Activated naive CD4-positive, alpha-beta T cell treated with anti-CD3 and anti-CD28 coated beads, Interleukin-2, amount 10 ng/mL, durations not matched to agents 7 days and 5 days (primary cell): ENCODE measurements around the gene IFT25.
A peak's percentile ranks its signal among the peaks of the same experiment; 100 is the strongest.

Experiments used
- CTCF ChIA-PET: fragments of 350-600 bp; sonication (Branson Sonifier 250); formaldehyde crosslinking; loops from one replicate; lab custom pipeline; 2021; ENCODE audit warnings: antibody characterized with exemption; lab: Charles Lee
- DNase-seq: peaks from one replicate; pipeline ENCODE4 v3.0.0-alpha.2; 2020
- H3K27ac Mint-ChIP-seq: one replicate; pipeline ENCODE4 v1.8.0; 2021; ENCODE audit warnings: mild to moderate bottlenecking, moderate library complexity, mixed read lengths
- H3K27me3 Mint-ChIP-seq: one replicate; pipeline ENCODE4 v1.8.0; 2021; ENCODE audit warnings: mild to moderate bottlenecking, mixed read lengths
- H3K36me3 Mint-ChIP-seq: one replicate; pipeline ENCODE4 v1.8.0; 2021; ENCODE audit warnings: mixed read lengths
- H3K4me1 Mint-ChIP-seq: one replicate; pipeline ENCODE4 v1.8.0; 2021; ENCODE audit warnings: mixed read lengths
- H3K4me3 Mint-ChIP-seq: one replicate; pipeline ENCODE4 v1.8.0; 2021; ENCODE audit warnings: mild to moderate bottlenecking, moderate library complexity, mixed read lengths
- H3K9me3 Mint-ChIP-seq: one replicate; pipeline ENCODE4 v1.8.0; 2021; ENCODE audit warnings: mixed read lengths

Gene IFT25

DNA sequence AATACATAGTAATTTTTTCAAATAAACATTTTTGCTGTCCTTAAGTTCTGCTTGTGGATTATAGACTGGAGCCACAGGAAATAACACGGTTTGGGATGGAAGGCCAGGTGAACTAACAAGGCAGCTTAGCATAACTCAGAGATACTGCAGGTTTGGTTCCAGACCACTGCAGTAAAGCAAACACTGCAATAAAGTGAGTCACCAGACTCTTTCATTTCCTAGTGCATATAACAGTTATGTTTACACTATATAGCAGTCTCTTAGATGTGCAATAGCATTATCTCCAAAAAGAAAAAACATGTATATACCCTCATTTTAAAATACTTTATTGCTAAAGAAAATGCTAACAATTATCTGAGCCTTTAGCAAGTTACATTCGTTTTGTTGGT lies 22.6 kb upstream of the IFT25 start:
- no peak for DNase-seq
- Mint-ChIP-seq H3K4me3 (no peak overlapping the region), H3K27me3 (no peaks in the 10 kb centered on the region), H3K27ac (no peak overlapping the region), H3K4me1 (peaks cover 2% of the 10 kb centered on the region), H3K36me3 (peaks cover 34% of the 10 kb centered on the region), H3K9me3 (no peaks in the 10 kb centered on the region)
- CTCF ChIA-PET, result interaction anchor here (1.9 kb wide), 1 partner anchor 114 kb away, joined by 5 read pairs; no protein-coding TSS in a partner anchor

DNA sequence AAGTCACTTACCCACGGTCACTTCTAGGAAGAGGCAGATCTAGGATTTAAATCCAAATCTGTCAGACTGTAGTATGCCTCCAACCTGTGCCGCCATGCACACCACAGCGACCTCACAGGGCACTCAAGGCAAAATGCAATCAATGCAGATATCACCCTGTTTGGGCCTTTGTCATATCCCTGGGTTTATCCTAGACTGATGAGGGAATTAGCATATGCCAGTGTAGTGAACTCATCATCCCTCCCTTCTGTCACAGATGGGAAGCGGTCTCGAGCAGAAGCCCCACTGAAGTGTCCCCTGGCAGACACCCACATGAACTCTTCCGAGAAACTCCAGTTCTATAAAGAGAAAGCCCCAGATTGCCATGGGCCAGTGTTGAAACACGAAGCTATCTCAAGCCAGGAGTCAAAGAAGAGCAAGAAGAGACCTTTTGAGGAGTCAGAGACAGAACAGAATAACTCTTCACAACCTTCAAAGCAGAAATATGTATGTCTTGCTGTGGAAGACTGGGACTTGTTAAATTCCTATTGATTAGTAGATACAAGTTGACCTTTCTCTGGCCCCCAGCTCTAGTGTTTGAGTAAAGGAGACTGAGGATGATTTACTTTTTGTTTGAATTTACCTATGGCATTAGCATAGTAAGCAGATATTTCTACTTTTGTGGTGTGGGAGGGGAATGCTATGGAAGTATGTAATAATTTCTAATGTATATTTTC lies 22.1 kb upstream of the IFT25 start:
- CTCF ChIA-PET, result interaction anchor here (1.9 kb wide), 1 partner anchor 114 kb away, joined by 5 read pairs; no protein-coding TSS in a partner anchor
- Mint-ChIP-seq H3K27me3 (no peaks in the 10 kb centered on the region), H3K36me3 (peaks cover 36% of the 10 kb centered on the region), H3K9me3 (no peaks in the 10 kb centered on the region), H3K4me1 (peaks cover 2% of the 10 kb centered on the region), H3K4me3 (no peak overlapping the region), H3K27ac (no peak overlapping the region)
- DNase-seq, result no peak

DNA sequence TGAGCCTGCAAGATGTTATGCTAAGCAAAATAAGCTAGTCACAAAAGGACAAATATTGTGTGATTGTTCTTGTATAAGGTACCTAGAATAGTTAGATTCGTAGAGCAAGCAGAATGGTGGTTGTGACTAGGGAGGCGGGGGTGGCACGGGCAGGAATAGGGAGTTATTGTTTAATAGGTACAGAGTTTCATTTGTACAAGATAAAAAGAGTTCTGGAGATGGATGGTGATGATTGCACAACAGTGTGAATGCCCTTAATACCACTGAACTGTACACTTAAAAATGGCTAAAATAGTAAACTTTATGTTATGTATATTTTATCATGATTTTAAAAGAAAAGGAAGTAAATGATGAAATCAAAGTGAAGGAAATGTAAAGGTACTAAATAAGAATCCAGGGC lies 21.3 kb upstream of the IFT25 start:
- H3K27me3 Mint-ChIP-seq, result no peaks in the 10 kb centered on the region
- H3K27ac Mint-ChIP-seq, result no peak overlapping the region
- CTCF ChIA-PET, result interaction anchor here (0.9 to 2.5 kb wide), 3 partner anchors 88 to 106 kb away, joined by 3 to 7 read pairs (median 3); no protein-coding TSS in a partner anchor
- peaks cover 43% of the 10 kb centered on the region for H3K36me3 Mint-ChIP-seq
- no peak for DNase-seq
- H3K9me3 Mint-ChIP-seq, result no peaks in the 10 kb centered on the region
- H3K4me1 Mint-ChIP-seq, result peaks cover 2% of the 10 kb centered on the region
- no peak overlapping the region for H3K4me3 Mint-ChIP-seq

DNA sequence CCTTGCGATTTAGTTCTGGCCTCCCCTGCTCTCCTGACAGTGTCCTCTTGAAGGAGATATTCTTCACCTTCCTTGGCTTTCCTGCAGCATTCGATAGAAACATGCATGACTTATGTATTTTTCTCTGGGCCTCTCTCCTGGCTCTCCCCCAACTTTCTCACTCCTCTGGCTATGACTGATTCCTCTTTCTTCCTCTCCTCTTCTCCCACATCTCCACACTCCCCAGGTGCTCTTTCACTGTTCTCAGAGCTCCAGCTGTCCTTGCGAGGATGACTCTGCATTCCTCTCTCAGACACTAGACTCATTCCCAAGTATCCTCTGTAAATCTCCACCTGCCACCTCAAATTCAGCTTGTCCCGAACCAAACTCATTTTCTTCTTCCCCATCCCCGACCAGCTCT lies 18.6 kb upstream of the IFT25 start:
- Mint-ChIP-seq H3K27ac (no peak overlapping the region), H3K27me3 (no peaks in the 10 kb centered on the region), H3K36me3 (peaks cover 37% of the 10 kb centered on the region), H3K9me3 (no peaks in the 10 kb centered on the region), H3K4me1 (peaks cover 2% of the 10 kb centered on the region), H3K4me3 (no peak overlapping the region)
- CTCF ChIA-PET, result interaction anchor here (0.6 to 1.4 kb wide), 2 partner anchors 8 to 103 kb away, joined by 3 to 4 read pairs; no protein-coding TSS in a partner anchor
- DNase-seq, result no peak

DNA sequence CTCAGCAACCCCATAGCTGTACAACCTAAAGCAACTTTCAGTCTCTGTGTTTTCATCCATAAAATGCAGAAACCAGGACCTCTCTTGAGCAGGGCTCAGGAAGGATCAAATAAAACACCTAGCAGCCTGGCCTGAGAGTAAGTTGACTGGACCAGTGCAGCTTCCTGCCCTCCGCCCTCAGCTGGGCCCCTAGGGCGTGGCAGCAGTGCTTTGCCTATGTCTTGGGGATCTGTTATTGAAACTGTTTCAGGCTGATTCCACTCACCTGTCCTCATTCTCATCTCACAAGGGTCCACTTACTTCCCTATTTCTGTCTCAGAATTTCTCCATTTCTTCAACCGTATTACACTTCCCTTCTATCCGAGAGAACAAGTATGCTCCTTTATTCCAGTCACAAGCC lies 18.0 kb upstream of the IFT25 start:
- CTCF ChIA-PET, result interaction anchor here (1.4 kb wide), 1 partner anchor 9 kb away, joined by 4 read pairs; no protein-coding TSS in a partner anchor
- H3K9me3 Mint-ChIP-seq, result no peaks in the 10 kb centered on the region
- H3K4me3 Mint-ChIP-seq, result no peak overlapping the region
- no peak for DNase-seq
- H3K27me3 Mint-ChIP-seq, result no peaks in the 10 kb centered on the region
- H3K36me3 Mint-ChIP-seq, result peaks cover 34% of the 10 kb centered on the region
- H3K4me1 Mint-ChIP-seq, result peaks cover 2% of the 10 kb centered on the region
- H3K27ac Mint-ChIP-seq, result no peak overlapping the region

DNA sequence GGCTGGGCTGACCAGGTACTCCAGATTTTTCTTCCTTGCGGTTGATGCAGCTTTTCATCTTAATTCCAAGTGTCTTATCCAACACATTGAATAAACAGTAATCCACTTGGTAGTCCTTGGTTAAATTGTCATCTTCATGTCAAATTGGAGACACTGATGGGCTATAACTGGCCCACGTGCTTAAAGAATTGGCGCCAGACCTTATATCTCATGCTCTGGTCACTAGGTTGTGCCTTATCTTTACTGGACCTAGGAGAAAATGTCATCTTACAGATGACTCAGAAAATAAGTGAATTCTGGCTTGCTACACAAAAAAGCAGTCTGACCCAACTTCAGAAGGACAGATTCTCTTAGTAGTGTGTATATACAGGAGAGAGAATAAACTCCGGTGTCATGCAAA lies 16.9 kb upstream of the IFT25 start:
- CTCF ChIA-PET, result interaction anchor here (4.7 kb wide), 1 partner anchor 102 kb away, joined by 130 read pairs; no protein-coding TSS in a partner anchor
- H3K4me3 Mint-ChIP-seq, result no peak overlapping the region
- H3K36me3 Mint-ChIP-seq, result peaks cover 28% of the 10 kb centered on the region
- H3K9me3 Mint-ChIP-seq, result no peaks in the 10 kb centered on the region
- DNase-seq, result no peak
- H3K27ac Mint-ChIP-seq, result no peak overlapping the region
- peaks cover 4% of the 10 kb centered on the region for H3K4me1 Mint-ChIP-seq
- H3K27me3 Mint-ChIP-seq, result no peaks in the 10 kb centered on the region

DNA sequence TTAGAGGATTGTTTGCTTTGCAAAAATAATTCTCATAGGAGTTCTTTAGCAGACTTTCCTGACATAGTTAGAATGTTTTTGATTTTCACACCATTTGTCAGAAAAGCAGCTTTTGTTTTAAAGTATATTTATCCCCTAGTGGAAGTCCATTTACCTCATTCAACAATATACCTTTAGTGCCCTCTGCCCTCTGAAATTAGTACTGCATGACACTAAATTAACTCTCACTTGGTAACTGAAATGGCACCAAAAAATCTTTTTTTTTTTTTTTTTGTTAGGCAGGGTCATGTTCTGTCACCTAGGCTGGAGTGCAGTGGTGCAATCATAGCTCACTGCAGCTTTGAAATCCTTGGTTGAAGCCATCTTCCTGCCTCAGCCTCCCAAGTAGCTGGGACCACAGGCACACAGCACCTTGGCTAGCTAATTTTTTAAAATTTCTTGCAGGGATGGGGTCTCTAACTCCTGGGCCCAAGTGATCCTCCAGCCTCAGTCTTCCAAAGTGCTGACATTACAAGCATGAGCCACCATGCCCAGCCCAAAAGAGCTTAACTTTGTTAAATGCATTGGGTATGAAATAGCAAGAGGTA lies 14.3 kb upstream of the IFT25 start:
- CTCF ChIA-PET, result interaction anchor here (0.7 to 4.7 kb wide), 18 partner anchors 11 to 166 kb away, joined by 3 to 130 read pairs (median 4); partner anchors contain the start of genes IFT25, LRRC42 and NDC1
- DNase-seq, result no peak
- Mint-ChIP-seq H3K36me3 (peaks cover 25% of the 10 kb centered on the region), H3K4me1 (peaks cover 15% of the 10 kb centered on the region), H3K27ac (no peak overlapping the region), H3K4me3 (no peak overlapping the region), H3K9me3 (no peaks in the 10 kb centered on the region), H3K27me3 (no peaks in the 10 kb centered on the region)

DNA sequence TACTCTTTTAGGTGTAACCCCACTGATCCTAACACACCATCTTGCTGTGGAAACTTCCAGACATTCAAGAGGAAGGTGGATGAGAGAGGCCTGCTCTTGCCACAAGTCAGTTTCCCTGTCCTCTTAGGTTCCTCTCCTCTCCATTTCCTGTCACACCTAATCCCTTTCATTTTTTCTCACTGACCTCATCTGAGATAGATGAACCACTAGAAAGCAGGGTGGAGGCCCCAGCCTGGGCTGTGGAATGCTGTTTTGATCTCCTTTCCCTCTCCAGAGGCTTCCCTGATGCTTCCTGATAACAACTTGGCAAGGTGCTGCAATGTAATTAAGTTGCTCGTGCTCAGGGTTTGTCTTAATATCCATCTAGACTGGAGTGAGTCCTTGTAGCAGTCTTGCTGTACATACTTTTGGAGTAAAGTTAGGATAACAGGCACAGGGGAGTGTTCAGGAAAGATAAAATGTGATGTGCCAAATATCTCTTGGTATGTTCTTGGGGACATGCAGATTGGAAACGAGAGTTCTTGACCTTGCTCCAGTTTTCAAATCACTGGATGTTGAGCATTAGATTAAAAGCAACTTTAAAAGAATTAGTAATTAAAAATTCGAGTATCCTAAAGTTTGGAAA lies 11.8 kb upstream of the IFT25 start:
- CTCF ChIA-PET, result interaction anchor here (1.1 to 4.7 kb wide), 6 partner anchors 8 to 97 kb away, joined by 3 to 130 read pairs (median 23); partner anchors contain the start of genes IFT25 and LRRC42
- peaks cover 25% of the 10 kb centered on the region for H3K36me3 Mint-ChIP-seq
- H3K9me3 Mint-ChIP-seq, result no peaks in the 10 kb centered on the region
- H3K27ac Mint-ChIP-seq, result no peak overlapping the region
- H3K4me3 Mint-ChIP-seq, result no peak overlapping the region
- no peak for DNase-seq
- no peaks in the 10 kb centered on the region for H3K27me3 Mint-ChIP-seq
- peaks cover 13% of the 10 kb centered on the region for H3K4me1 Mint-ChIP-seq

DNA sequence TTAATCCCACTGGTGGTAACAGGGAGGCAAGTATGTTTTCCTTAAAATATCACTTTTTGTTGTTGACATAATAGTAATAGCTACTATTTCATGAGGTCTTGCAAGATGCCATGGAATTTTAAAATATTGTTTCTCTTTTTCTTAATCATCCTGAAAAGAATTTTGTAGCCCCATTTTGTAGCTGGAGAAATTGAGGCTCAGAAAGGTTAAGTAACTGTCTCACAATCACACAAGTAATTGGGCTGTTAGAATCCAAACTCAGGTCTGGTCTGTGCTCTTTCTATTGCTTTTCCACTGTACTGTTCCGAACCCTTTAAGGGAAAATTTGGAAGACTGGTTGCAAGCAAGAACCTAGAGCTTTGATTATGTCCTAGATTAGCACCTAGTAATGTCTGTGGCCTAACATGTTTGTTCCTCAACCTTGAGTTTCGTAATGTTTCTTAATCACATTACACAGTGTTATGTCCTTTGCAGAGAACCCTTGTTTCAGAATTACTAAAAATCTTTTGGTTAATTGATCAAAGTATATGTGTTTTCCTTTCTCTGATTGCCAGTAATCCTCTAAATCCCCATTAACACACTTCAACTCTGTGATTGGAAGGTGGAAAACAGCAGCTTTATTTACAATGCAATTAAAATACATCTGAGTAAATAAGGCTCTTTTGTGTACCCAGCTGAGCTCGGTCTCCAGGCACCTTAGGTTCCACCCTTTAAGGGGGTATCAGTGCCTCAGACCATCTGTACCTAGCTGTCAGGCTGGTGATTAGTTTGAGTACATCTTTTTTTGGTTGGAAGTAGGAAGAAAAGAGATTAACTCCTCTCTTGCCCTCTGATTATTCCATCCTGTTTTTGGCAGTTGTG lies 11.0 kb upstream of the IFT25 start:
- Mint-ChIP-seq H3K4me3 (no peak overlapping the region), H3K27me3 (no peaks in the 10 kb centered on the region), H3K27ac (no peak overlapping the region), H3K36me3 (peaks cover 20% of the 10 kb centered on the region), H3K4me1 (peaks cover 13% of the 10 kb centered on the region), H3K9me3 (no peaks in the 10 kb centered on the region)
- DNase-seq, result no peak
- CTCF ChIA-PET, result interaction anchor here (0.8 to 1.8 kb wide), 5 partner anchors 11 to 96 kb away, joined by 3 to 22 read pairs (median 4); partner anchors contain the start of genes IFT25 and LRRC42

DNA sequence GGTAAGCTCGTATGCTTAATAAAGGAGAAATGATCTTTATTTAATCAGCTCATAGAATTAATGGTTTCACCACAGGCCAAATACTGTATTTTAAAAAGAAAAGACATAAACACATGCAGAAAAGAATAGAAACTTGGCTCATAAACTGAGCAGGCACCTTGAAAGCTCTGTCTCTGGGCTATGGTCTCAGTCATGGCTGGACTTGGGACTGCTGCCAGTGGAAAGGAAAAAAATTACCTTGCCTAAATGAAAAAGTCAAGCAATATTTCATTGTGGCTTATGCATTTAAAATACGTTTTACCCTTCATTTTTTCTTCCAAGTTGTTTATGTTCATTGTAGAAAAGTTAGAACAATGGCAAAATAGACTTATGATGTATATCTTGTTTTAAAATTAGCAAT lies 8.6 kb upstream of the IFT25 start:
- H3K4me1 Mint-ChIP-seq, result peaks cover 13% of the 10 kb centered on the region
- H3K36me3 Mint-ChIP-seq, result peaks cover 15% of the 10 kb centered on the region
- H3K27me3 Mint-ChIP-seq, result no peaks in the 10 kb centered on the region
- DNase-seq, result no peak
- CTCF ChIA-PET, result interaction anchor here (0.6 to 1.4 kb wide), 4 partner anchors 76 to 96 kb away, joined by 3 to 8 read pairs (median 4); no protein-coding TSS in a partner anchor
- no peaks in the 10 kb centered on the region for H3K9me3 Mint-ChIP-seq
- H3K4me3 Mint-ChIP-seq, result no peak overlapping the region
- H3K27ac Mint-ChIP-seq, result no peak overlapping the region

DNA sequence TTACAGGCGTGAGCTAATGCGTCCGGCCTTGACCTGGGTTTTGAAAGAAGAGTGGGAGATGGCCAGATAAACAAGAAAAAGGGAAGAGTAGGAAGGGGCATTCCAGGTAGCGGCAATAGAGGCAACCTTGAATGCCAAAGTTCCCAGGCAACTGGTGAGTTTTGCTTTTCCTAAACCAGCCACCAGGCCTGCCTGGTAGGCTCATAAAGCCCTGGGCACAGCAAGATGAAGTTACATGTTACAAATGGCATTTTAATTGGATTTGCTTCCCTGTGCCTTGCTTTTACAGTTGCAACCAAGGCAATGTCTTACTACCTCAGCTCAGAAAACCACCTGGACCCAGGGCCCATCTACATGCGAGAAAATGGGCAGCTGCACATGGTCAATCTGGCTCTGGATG lies 6.2 kb upstream of the IFT25 start:
- H3K4me1 Mint-ChIP-seq, result peaks cover 25% of the 10 kb centered on the region
- CTCF ChIA-PET, result interaction anchor here (1.0 to 1.1 kb wide), 2 partner anchors 73 to 92 kb away, joined by 4 read pairs; no protein-coding TSS in a partner anchor
- no peaks in the 10 kb centered on the region for H3K9me3 Mint-ChIP-seq
- DNase-seq, result no peak
- peaks cover 11% of the 10 kb centered on the region for H3K36me3 Mint-ChIP-seq
- H3K27ac Mint-ChIP-seq, result no peak overlapping the region
- no peaks in the 10 kb centered on the region for H3K27me3 Mint-ChIP-seq
- no peak overlapping the region for H3K4me3 Mint-ChIP-seq

DNA sequence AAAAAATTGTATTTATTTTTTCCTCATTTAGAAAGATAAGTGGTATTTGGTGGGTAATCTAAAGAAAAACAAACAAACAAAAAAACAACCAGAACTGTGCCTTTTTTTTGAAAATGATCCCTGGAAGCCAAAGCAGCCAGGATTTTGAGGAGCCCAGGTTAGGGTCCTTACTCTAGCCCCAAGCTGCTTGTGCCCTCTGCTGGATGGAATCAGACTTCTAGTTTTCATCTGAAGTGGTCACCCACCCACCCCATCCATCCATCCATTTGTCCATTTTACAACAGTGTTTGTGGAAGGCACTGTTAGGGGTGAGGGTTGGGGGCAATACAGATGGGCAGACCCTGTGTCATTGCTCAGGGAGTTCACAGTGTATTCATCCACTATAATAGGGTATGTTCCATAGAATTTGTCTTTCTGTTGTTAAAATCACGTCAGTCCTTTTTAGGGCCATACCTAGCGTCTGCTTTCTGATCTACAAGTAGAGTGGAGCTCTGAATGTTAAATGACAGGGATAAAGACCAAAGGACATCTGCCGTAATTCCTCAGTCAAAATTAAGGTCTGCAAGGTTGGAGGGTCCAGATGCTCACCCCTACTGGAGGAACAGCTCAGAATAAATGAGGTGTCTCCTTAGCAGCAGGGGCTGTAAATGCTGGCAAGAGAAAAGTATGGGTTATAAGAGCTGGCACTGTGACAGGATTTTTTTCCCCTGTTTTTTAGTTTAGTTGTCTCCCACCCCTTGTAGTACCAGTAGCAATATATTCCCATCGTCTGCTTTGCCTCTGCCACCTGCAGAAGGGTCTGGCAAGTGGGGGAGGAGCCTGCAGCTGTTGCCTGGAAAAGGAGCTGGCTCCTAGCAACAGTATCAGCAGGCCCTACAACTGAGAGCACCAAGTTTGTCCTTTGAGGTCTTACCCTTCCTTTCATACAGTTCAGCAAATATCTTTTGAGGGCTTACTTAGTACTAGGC lies 3.8 kb upstream of the IFT25 start:
- Mint-ChIP-seq H3K27me3 (no peaks in the 10 kb centered on the region), H3K27ac (no peak overlapping the region), H3K4me1 (peaks cover 33% of the 10 kb centered on the region), H3K9me3 (no peaks in the 10 kb centered on the region), H3K36me3 (peaks cover 19% of the 10 kb centered on the region), H3K4me3 (no peak overlapping the region)
- CTCF ChIA-PET, result interaction anchor here (0.8 to 4.6 kb wide), 8 partner anchors 10 to 109 kb away, joined by 3 to 67 read pairs (median 7); no protein-coding TSS in a partner anchor
- DNase-seq, result peak; percentile 45
